Activated effector memory CD4-positive, alpha-beta T cell treated with Interleukin-2 at 50 U/mL for 16 hours (primary cell): ENCODE measurements around the gene AXIN1.

Experiments used
- DNase-seq: peaks from one replicate; pipeline ENCODE4 v3.0.0-alpha.2; 2020

AXIN1 gene

GRCh38 chr16:296806-297510, 55.6 kb downstream of the AXIN1 start:
- DNase-seq, result no peak

- DNase-seq, result no peak
These were observed 56.2 kb downstream of the AXIN1 start for GRCh38 chr16:296276-296675.

GRCh38 chr16:293043-293775, 59.3 kb downstream of the AXIN1 start:
- no peak for DNase-seq

GRCh38 chr16:291539-291938, 61.0 kb downstream of the AXIN1 start:
- DNase-seq, result no peak

- DNase-seq, result no peak
These were observed 61.7 kb downstream of the AXIN1 start for GRCh38 chr16:290681-291405.

GRCh38 chr16:290015-290680, 62.4 kb downstream of the AXIN1 start:
- DNase-seq, result no peak

GRCh38 chr16:289395-289997, 63.0 kb downstream of the AXIN1 start:
- DNase-seq, result no peak

GRCh38 chr16:287981-288920, 64.3 kb downstream of the AXIN1 start:
- no peak for DNase-seq

GRCh38 chr16:287298-287811, 65.2 kb downstream of the AXIN1 start:
- no peak for DNase-seq

- DNase-seq, result no peak
These were observed 65.8 kb downstream of the AXIN1 start for GRCh38 chr16:286491-287297.

- DNase-seq, result no peak
These were observed 67.1 kb downstream of the AXIN1 start for GRCh38 chr16:285146-286055.

GRCh38 chr16:284204-285120, 68.1 kb downstream of the AXIN1 start:
- DNase-seq, result no peak

- no peak for DNase-seq
These were observed 69.3 kb downstream of the AXIN1 start, which contains the start of gene PDIA2 for GRCh38 chr16:283033-283805. PDIA2 (plus strand) TSS chr16:283164; CDS start chr16:283170, 6 bp downstream.

- DNase-seq, result no peak
These were observed 70.0 kb downstream of the AXIN1 start for GRCh38 chr16:282491-282890.

GRCh38 chr16:281660-282255, 70.8 kb downstream of the AXIN1 start:
- DNase-seq, result no peak

- no peak for DNase-seq
These were observed 71.4 kb downstream of the AXIN1 start for GRCh38 chr16:280991-281659.
